ENCODE measurements around the gene C2CD2.
"Not testable (repeated sequence)": the region's sequence is repeated elsewhere in the genome, so short reads cannot be mapped to it uniquely, and the experiment has no call there.

The C2CD2 gene

GRCh38 chr21:41953831-41954653, at the start of gene C2CD2:
Gene C2CD2, minus strand, starts transcription at chr21:41954018. Its CDS starts 370 bp downstream, at chr21:41953648.
- peak; percentile 66 for DNase-seq

- peak; percentile 58 for DNase-seq
Observed at GRCh38 chr21:42003051-42003461, 49.2 kb upstream of the C2CD2 start.

GRCh38 chr21:42002421-42002958, 48.7 kb upstream of the C2CD2 start:
- DNase-seq, result peak; percentile 88

GRCh38 chr21:42001781-42002180, 48.0 kb upstream of the C2CD2 start:
- no peak for DNase-seq

- DNase-seq, result no peak
Observed at GRCh38 chr21:42000908-42001307, 47.1 kb upstream of the C2CD2 start.

GRCh38 chr21:41997657-41998056, 43.8 kb upstream of the C2CD2 start:
- no peak for DNase-seq

GRCh38 chr21:41995577-41995976, 41.8 kb upstream of the C2CD2 start:
- DNase-seq, result no peak

GRCh38 chr21:41994613-41995012, 40.8 kb upstream of the C2CD2 start:
- not testable (repeated sequence) for DNase-seq

GRCh38 chr21:41993744-41994143, 39.9 kb upstream of the C2CD2 start:
- no peak for DNase-seq

GRCh38 chr21:41992576-41992975, 38.8 kb upstream of the C2CD2 start:
- DNase-seq, result no peak

GRCh38 chr21:41991659-41992058, 37.8 kb upstream of the C2CD2 start:
- DNase-seq, result no peak

- DNase-seq, result no peak
Observed at GRCh38 chr21:41989698-41990097, 35.9 kb upstream of the C2CD2 start.

- no peak for DNase-seq
Observed at GRCh38 chr21:41987310-41987709, 33.5 kb upstream of the C2CD2 start.

GRCh38 chr21:41985662-41986416, 32.0 kb upstream of the C2CD2 start:
- no peak for DNase-seq

GRCh38 chr21:41983229-41983628, 29.4 kb upstream of the C2CD2 start:
- no peak for DNase-seq

- no peak for DNase-seq
Observed at GRCh38 chr21:41980561-41980960, 26.7 kb upstream of the C2CD2 start.

- DNase-seq, result no peak
Observed at GRCh38 chr21:41979751-41980369, 26.0 kb upstream of the C2CD2 start.

GRCh38 chr21:41979335-41979734, 25.5 kb upstream of the C2CD2 start:
- no peak for DNase-seq

- DNase-seq, result no peak
Observed at GRCh38 chr21:41977034-41977950, 23.5 kb upstream of the C2CD2 start.

GRCh38 chr21:41976611-41977010, 22.8 kb upstream of the C2CD2 start:
- no peak for DNase-seq

GRCh38 chr21:41975391-41976272, 21.8 kb upstream of the C2CD2 start:
- no peak for DNase-seq

Measured in stimulated activated CD4-positive, alpha-beta T cell treated with anti-CD3 and anti-CD28 coated beads, Interleukin-15, amount 100 ng/mL, for 24 hours (primary cell).